Fibroblast of pulmonary artery (primary cell): ENCODE measurements around the gene GPC1.

Experiments used
- DNase-seq: peaks from one replicate; pipeline ENCODE4 v3.0.0-alpha.2; 2010; ENCODE audit warnings: low read depth
- H3K4me3 ChIP-seq: replicated peaks from 2 replicates; pipeline ENCODE4 v1.5.1; 2011; ENCODE audit warnings: low read depth, mild to moderate bottlenecking, control low read depth, low read length, moderate library complexity
- TF ChIP-seq, protein P1 (sequence below): IDR thresholded peaks from 2 replicates; pipeline ENCODE4 v1.5.1; 2011; ENCODE audit warnings: mild to moderate bottlenecking, control low read depth, low read length, inconsistent platforms; ENCODE audit errors: missing control alignments

GPC1 gene

DNA sequence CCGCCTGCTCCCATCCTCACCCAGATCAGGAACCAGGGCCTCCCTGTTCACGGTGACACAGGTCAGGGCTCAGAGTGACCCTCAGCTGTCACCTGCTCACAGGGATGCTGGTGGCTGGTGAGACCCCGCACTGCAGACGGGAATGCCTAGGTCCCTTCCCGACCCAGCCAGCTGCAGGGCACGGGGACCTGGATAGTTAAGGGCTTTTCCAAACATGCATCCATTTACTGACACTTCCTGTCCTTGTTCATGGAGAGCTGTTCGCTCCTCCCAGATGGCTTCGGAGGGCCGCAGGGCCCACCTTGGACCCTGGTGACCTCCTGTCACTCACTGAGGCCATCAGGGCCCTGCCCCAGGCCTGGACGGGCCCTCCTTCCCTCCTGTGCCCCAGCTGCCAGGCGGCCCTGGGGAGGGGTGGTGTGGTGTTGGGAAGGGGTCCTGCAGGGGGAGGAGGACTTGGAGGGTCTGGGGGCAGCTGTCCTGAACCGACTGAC lies 31.7 kb downstream of the GPC1 start:
- TF ChIP-seq, protein P1, sequence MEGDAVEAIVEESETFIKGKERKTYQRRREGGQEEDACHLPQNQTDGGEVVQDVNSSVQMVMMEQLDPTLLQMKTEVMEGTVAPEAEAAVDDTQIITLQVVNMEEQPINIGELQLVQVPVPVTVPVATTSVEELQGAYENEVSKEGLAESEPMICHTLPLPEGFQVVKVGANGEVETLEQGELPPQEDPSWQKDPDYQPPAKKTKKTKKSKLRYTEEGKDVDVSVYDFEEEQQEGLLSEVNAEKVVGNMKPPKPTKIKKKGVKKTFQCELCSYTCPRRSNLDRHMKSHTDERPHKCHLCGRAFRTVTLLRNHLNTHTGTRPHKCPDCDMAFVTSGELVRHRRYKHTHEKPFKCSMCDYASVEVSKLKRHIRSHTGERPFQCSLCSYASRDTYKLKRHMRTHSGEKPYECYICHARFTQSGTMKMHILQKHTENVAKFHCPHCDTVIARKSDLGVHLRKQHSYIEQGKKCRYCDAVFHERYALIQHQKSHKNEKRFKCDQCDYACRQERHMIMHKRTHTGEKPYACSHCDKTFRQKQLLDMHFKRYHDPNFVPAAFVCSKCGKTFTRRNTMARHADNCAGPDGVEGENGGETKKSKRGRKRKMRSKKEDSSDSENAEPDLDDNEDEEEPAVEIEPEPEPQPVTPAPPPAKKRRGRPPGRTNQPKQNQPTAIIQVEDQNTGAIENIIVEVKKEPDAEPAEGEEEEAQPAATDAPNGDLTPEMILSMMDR = no peak
- H3K4me3 ChIP-seq = no peak overlapping the region
- no peak for DNase-seq

DNA sequence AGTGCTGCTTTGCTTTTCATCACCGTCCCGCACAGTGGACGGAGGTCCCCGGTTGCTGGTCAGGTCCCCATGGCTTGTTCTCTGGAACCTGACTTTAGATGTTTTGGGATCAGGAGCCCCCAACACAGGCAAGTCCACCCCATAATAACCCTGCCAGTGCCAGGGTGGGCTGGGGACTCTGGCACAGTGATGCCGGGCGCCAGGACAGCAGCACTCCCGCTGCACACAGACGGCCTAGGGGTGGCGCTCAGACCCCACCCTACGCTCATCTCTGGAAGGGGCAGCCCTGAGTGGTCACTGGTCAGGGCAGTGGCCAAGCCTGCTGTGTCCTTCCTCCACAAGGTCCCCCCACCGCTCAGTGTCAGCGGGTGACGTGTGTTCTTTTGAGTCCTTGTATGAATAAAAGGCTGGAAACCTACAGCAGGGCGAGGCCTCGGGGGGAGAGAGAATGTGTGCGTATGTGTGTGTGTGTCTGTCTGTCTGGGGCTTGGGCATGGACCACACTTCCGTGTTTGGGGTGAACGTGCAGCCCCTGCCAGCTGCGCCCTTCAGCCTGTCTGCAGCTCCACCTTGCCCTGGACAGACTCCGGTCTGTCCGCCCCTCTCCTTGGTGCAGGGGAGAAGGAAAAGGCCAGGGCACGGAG lies 32.3 kb downstream of the GPC1 start:
- TF ChIP-seq, protein P1 = no peak
- H3K4me3 ChIP-seq = no peak overlapping the region
- DNase-seq = no peak

DNA sequence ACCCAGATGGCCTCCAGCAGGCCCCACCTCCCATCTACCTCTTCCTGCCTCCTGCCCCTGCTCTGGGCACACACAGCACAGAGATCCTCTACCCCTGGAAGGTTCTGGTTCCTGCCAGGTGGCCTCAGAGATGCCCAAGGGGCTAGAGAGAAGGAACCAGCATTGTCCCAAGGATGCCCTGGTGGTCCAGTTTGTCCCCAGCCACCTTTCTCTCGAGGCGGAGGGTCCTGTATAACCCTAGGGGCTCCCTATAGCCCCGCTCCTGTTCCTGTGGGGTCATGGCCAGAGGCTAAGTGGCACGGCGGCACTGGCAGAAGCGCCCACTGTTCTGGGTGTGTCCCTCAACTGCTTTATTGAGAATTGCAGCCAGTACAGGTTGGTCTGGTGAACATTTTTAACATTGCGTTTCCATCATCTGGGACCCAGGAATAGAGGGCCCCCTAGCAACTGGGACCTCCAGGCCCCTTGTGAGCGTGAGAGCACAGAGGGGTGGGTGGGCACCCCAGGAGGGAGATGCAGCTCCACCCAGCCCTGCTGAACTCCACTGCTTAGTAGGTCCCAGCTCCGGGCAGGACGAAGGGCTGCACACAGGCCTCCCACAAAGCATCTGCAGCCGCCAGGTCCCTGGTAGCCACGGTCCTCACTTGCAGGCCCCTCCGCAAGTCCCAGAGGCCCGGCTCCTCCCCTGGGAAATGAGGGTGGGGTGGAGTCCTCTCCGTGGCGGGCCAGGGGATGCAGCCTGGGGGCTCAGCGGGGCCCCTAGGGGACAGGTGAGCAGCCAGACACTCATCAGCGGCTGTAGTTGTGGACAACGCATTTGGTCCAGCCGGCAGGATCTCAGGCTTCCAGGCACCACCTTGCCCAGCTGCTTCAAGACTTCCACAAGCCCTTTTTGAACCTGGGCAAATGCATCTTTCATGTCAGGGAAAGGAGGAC lies 33.1 kb downstream of the GPC1 start:
- DNase-seq = no peak
- TF ChIP-seq, protein P1 = no peak
- H3K4me3 ChIP-seq = no peak overlapping the region

DNA sequence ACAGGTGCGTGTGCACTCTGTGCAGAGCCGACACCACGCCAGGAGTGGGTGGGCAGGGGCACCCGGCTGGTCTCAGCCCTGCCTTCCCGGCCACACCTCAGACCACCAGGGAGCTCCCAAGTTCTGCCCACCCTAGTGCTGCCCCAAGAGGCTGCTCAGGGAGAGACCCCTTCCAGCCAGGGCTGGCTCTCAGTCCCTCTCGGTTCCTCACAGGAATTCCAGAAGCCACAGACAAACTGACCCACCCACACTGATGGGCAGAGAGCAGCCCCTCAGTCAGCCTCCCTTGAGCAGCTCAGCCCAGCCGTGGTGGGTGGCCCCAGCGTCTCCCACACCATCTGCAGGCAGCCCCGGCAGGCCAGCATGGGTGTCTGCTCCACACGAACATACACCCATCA lies 33.8 kb downstream of the GPC1 start:
- H3K4me3 ChIP-seq = no peak overlapping the region
- no peak for DNase-seq
- TF ChIP-seq, protein P1 = no peak

DNA sequence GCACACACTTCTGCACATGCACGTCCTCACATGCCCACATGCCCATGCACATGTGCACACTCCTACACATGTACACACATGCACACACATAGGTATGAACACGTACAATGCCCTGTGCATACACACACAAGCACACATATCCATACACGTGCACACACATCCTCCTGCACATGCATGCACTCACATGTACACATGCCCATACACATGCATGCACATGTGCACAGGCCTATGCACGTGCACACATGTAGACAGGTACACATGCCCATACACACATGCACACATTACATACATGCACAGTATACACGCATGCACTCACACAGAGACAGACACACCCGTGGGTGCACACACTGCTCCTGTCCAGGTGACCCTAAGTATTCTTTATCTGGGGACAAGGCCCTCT lies 34.3 kb downstream of the GPC1 start:
- no peak overlapping the region for H3K4me3 ChIP-seq
- DNase-seq = no peak
- TF ChIP-seq, protein P1 = no peak

DNA sequence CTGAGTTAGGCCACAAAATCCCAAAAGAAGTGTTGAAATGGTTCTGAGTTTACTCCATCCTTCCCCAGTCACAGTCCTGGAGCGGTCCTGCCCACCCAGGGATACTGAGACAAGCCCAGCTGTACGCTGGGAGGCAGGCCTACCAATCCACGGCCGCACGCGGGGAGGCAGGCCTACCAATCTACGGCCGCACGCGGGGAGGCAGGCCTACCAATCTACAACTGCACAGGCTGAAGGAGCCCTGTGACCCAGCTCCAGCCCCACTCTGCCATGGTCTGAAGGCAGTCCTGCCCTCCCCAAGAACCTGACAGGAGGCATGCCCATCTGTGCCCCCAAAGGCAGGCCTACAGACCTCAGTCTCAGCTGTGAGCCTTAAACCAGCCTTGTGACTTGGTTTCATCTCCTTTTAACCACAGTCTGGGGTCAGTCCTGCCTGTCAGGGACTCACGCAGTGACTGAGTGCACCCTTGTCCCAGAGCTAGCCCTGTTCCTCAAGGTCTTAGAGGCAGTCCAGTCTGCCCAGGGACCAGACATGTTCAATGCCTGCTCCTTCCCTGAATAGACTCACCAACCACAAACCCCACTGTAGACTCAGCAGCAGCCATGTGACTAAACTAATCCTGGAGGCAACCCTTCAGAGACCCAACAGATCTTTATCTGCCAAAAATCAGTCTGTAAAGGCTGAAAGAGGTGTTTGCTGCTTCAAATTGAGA lies 36.8 kb downstream of the GPC1 start:
- H3K4me3 ChIP-seq = no peak overlapping the region
- TF ChIP-seq, protein P1 = no peak
- DNase-seq = no peak
